Ovary (tissue), 3 donors: ENCODE results near the gene ANP32B.

Experiments used
- CTCF ChIP-seq, 3 donors: fragments of 450-650 bp in 2 of 3; fragments of 200-600 bp in 1 of 3; IDR thresholded peaks; one replicate each; pipeline versions ENCODE4 v1.5.1 to v1.8.0; 2016 to 2022; ENCODE audit warnings: antibody characterized with exemption in 3 of 3, mild to moderate bottlenecking in 1 of 3
- EP300 ChIP-seq: sonication (generic); formaldehyde crosslinking; IDR thresholded peaks from one replicate; pipeline ENCODE4 v1.6.1; 2017; ENCODE audit warnings: antibody characterized with exemption
- POLR2A ChIP-seq: fragments of 450-650 bp; IDR thresholded peaks from one replicate; pipeline ENCODE4 v1.6.1; 2017; ENCODE audit warnings: antibody characterized with exemption, mild to moderate bottlenecking, moderate library complexity
- donor health status: DM: no; HTN: no; CAD: no.

- TF ChIP-seq CTCF (IDR thresholded peaks at IDR 0.05) (no peak), EP300 (no peak), POLR2A (no peak)
Measured at GRCh38 chr9:97963232-97963631, 19.9 kb upstream of the ANP32B start.
